GM10266 (cell line): Measurements from ENCODE around the gene PRKG1.
A peak's percentile ranks its signal among the peaks of the same experiment; 100 is the strongest.
"Not testable (repeated sequence)": the region's sequence is repeated elsewhere in the genome, so short reads cannot be mapped to it uniquely, and the experiment has no call there.

ENCODE experiments used
- DNase-seq: peaks from one replicate; pipeline ENCODE4 v3.0.0; 2012; ENCODE audit errors: extremely low spot score
- TF ChIP-seq, protein P1 (sequence below): IDR thresholded peaks from 2 replicates; pipeline ENCODE4 v1.5.1; 2012; ENCODE audit warnings: mild to moderate bottlenecking, low read depth; ENCODE audit not compliant: control insufficient read depth, insufficient read depth; ENCODE audit errors: missing control alignments

PRKG1 gene

DNA sequence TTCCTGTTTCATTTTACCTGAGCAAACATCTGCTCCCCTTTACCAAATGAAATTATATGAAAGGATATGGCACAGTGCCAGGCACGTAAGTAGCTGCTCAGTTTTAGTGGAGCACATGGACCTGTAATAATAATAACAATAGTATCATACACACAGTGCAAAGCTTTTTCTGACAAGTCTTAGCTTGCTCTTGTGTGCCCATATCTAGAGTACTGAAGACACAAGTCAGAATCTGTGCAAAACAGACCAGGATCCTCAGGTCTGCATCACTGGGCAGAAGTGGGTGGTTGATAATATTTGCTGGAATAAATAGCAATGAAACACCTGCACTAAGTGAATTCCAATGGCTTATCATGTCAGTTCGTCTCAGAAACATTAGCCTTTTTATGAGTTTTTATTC is 1154.3 kb downstream of the PRKG1 start:
- DNase-seq, result no peak
- TF ChIP-seq, protein P1, sequence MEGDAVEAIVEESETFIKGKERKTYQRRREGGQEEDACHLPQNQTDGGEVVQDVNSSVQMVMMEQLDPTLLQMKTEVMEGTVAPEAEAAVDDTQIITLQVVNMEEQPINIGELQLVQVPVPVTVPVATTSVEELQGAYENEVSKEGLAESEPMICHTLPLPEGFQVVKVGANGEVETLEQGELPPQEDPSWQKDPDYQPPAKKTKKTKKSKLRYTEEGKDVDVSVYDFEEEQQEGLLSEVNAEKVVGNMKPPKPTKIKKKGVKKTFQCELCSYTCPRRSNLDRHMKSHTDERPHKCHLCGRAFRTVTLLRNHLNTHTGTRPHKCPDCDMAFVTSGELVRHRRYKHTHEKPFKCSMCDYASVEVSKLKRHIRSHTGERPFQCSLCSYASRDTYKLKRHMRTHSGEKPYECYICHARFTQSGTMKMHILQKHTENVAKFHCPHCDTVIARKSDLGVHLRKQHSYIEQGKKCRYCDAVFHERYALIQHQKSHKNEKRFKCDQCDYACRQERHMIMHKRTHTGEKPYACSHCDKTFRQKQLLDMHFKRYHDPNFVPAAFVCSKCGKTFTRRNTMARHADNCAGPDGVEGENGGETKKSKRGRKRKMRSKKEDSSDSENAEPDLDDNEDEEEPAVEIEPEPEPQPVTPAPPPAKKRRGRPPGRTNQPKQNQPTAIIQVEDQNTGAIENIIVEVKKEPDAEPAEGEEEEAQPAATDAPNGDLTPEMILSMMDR, result no peak

DNA sequence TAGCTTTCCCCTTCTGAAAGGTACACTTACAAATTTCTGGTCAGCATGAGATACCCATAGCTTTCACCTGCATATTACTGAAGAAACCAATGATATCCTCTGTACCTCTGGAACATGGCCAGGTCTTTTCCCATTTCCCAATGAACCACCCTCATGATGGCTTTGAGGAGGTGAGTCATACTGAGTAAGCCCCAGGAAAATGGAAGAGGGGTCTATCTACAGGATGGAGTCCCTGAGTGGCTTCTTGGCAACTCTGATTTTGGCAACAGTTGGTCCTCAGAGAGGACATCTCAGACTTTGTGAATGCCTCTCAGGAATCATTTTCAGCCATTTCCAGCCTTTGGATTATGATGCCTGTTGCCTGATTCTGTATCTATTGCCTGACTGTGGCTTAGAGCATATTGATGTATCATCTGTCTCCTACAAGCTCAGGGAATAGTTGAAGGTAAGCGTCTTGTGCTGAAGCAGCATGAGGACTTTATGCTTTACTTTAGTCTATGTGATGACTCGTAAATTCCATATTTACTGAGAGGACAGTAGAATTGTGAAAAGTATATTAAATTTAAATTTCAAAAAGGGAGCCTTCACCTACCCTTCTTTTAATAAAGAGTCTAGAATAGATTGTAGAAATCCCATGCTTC is 1155.1 kb downstream of the PRKG1 start:
- no peak for DNase-seq
- TF ChIP-seq, protein P1, result no peak

GRCh38 chr10:52232561-52233350 is 1158.5 kb downstream of the PRKG1 start:
- peak; percentile 19 for DNase-seq

DNA sequence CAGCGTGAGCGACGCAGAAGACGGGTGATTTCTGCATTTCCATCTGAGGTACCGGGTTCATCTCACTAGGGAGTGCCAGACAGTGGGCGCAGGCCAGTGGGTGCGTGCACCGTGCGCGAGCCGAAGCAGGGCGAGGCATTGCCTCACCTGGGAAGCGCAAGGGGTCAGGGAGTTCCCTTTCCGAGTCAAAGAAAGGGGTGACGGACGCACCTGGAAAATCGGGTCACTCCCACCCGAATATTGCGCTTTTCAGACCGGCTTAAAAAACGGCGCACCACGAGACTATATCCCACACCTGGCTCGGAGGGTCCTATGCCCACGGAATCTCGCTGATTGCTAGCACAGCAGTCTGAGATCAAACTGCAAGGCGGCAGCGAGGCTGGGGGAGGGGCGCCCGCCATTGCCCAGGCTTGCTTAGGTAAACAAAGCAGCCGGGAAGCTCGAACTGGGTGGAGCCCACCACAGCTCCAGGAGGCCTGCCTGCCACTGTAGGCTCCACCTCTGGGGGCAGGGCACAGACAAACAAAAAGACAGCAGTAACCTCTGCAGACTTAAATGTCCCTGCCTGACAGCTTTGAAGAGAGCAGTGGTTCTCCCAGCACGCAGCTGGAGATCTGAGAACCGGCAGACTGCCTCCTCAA is 1159.2 kb downstream of the PRKG1 start:
- not testable (repeated sequence) for DNase-seq

More at GRCh38 chr10:52232561-52233350, 1158.5 kb downstream of the PRKG1 start:
- TF ChIP-seq, protein P1, result no peak

DNA sequence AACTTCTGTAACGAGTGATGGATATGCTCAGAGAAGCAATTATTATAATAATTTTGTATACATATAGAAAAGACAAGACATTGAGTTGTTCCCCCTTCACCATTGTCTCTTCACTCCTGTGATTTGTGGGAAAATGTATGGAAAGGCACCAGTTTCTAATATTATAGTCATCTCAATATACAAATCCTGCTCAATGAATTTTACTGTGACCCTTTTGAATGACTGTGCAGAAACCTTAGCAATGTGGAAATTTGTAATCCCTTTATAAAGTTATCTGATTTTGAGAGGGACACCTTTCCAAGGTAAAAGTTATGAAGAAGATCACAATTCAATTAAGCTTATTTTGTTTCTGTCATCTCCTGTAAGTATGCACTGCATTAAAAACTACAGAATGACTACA is 1165.5 kb downstream of the PRKG1 start:
- TF ChIP-seq, protein P1, result no peak
- DNase-seq, result no peak

GRCh38 chr10:52245547-52245946 is 1171.3 kb downstream of the PRKG1 start:
- no peak for DNase-seq
- TF ChIP-seq, protein P1, result no peak

DNA sequence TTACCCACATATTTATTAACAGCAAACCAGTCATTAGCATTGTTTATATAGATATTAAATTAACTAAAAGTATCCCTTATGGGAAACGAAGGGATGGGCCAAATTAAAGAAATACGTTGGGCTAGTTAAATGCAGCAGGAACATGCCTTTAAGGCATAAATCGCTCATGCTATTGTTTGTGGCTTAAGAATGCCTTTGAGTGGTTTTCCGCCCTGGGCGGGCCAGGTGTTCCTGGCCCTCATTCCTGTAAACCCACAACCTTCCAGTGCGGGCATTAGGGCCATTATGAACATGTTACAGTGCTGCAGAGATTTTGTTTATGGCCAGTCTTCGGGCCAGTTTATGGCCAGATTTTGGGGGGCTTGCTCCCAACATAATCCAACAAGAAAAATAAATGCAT is 1173.6 kb downstream of the PRKG1 start:
- not testable (repeated sequence) for DNase-seq

GRCh38 chr10:52248697-52249306 is 1174.5 kb downstream of the PRKG1 start:
- no peak for DNase-seq
- TF ChIP-seq, protein P1, result no peak
